NCI-H1694 treated with DMSO at 0.1 percent for 48 hours (cell line): Measurements from ENCODE around the gene TRPV3.
"Not testable (repeated sequence)": the region's sequence is repeated elsewhere in the genome, so short reads cannot be mapped to it uniquely, and the experiment has no call there.

ENCODE experiments used
- DNase-seq: peaks from one replicate; lab custom pipeline; 2025; lab: John Stamatoyannopoulos, UW

TRPV3 gene

DNA sequence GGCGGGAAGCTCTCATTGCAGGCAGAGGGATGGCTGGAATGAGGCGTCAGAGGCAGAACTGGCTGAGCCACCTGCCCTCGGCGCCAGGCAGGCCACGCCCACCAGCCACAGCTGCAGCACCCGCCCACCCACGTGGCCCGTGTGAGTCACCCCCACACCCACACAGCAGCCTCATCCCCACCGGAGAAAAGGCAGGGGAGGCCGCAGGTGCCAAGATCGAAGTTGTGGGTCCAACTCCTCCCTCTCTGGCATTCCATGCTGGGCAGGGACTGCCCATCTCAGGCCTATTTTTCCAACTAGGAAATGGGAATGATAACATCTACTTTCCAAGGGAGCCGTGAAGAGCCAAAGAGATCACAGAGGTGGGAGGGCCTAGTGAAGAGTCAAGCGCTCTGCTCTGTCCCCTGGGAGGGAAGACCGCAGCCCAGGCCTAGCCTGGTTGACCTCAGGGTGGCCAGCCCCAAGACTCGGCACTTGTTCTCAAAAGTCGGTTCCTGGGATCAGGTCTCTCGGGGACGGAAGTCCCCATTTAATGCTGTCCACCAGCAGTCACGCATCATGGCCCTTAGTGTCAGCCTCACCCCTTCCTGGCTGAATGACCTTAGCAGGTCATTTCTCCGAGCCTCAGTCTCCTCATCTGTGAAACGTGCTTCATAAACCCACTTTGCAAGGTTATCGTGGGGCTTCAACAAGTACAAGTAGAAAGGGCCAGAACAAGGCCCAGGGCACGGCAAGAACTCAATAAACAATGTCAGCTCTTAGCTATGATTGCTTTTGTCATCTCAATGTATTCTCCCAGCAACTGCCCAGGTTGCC lies at the start of gene TRPV3:
TSS of gene TRPV3 (minus strand) at position 45 of the 816 bp plus-strand sequence. CDS start 2,962 bp downstream, outside the sequence.
- no peak for DNase-seq

DNA sequence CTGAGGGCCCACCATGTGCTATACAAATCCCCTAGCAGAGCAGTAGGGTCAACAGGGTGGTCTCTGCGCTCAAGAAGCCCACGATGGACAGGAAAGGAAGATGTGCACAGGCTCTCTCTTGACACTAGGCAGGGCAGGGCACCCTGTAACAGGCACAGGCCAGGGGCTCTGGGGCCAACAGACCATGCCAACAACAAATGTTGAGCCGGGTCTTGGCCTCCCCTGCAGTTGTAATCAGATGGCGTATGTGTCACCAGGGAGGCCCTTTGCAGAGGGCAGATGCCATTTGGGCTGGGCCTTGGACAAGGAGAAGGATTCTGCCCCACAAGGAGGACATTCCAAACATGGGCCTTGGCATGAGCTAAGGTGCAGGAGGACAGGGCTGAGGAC lies 46.3 kb upstream of the TRPV3 start:
- no peak for DNase-seq

DNA sequence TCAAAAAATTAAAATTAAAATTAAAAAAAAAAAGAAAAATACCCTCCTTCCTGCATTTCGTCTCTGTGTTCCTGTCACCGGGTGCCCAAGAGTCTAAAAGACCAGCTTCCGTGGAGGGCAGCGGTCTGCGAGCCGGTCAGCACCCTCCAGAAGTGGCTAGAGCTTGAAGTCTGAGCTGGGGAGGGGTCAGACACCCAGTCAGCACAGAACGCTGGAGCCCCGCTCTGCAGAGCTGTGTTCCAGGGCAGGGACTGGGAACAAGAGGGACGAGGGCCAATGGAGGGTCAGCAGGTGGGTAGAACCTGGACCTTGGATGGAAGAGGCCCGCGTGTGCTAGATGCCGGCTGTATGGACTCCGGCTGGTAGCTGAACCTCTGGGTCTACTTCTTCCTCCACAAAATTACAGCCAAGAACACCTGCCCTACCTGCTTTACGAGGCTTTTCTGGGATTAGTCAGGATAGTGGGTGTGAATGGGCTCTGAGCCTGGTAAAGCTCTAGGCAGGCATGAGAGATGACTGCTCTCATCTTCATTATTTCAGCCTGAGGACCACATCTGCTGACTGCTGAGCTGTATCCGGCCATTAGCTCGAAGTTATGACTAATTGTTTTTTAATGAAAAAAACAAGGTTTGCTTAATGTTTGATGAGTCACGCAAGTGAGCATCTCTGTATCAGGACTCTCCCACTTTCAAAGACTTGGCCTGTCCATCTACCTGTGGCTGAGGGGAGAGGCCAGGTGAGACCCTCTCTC lies 45.7 kb upstream of the TRPV3 start:
- DNase-seq = no peak

DNA sequence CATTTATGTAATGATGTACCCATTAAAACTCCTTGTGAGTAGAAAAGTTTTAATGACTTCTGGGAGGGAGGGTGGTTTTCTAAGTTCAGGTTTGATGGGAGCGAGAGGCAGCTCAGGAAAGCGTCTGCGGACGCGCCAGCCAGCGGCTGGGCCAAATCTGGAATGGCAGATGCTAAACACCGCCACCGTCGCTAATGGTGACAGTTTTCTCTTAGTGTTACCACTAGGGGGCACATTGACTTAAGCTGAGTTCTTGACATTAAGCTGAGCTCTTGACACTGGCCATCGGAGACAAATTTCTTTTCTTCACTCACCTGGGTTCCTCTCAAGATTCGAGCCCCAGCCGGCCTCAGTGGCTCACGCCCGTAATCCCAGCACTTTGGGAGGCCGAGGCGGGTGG lies 44.9 kb upstream of the TRPV3 start:
- DNase-seq = no peak

DNA sequence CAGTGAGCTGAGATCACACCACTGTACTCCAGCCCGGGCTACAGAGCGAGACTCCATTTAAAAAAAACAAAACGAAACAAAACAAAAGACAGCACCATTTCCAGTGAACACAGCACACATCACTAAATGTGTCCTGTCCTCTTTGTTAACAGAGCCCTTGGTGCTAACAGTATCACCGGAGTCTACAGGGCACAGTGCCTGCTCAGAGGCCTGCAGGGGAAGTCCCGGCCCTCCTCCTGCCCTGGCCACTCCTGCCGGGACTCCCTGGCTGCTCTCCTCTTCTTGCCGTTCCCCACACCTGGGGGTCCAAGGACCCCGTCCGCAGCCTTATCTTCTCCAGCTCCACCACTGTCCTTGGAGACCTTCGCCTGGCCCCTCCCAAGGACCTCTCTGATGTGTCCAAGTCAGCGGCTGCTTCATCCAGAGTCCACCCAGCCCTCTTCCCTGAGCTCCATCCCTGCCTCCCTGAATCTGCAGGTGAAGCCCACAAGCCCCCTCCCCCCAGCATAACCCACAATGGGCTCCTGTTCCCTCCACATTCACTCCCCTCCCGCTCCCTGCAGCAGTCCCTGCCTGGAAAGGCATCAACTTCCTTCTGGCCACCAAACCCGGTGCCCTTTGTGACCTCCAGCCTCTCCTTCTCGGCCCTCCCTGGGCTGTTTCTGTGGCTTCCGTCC lies 43.1 kb upstream of the TRPV3 start:
- DNase-seq = no peak

DNA sequence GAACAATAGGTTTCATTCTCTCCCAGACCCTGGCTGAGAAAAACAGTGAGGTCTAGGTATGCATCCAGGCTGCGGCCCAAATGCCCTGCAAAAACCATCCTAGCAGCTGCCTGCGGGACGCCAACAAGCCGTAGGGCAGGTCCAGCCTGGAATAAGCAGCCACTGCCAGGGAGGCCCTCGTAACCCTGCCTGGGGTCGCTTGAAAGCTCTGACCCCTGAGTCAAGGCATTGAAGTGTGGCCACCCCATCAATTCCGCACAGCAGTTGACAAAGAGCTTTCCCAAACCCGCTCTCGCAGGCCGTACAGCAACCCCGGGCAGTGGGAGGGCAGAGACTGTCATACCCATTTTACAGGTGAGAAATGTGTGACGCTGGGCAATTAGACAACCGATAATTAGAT lies 40.5 kb upstream of the TRPV3 start:
- DNase-seq = no peak

DNA sequence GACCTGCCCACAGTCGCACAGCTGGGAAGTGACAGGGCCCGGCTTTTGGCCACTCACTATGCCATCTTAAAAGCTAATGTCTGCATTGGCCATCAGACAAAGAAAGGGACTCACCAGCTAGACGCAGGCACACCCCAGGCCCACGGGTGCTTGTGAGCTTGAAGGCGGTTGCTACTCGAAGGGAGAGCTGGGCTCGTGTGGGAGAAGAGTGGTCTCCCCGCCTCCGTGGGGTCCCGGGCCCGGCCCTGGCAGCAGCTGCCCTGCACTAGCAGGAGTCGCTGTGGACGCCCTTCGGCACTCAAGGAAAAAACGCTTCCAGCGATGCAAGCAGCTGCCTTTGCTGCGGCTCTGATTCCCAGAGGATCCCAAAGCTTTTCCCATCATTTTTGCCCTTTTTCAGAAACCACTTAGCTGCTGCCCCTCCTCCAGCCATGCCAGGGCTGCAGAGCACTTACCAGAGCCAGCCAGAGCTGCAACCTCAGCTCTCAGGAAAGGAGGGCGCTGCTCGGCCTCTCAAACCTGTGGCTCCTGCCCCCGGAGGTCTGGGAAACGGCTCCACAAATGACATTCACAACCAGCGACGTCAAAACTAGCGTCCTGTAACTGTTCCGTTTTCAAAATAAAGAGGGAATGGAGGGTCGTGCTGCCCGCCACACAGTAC lies 39.3 kb upstream of the TRPV3 start:
- DNase-seq = no peak

DNA sequence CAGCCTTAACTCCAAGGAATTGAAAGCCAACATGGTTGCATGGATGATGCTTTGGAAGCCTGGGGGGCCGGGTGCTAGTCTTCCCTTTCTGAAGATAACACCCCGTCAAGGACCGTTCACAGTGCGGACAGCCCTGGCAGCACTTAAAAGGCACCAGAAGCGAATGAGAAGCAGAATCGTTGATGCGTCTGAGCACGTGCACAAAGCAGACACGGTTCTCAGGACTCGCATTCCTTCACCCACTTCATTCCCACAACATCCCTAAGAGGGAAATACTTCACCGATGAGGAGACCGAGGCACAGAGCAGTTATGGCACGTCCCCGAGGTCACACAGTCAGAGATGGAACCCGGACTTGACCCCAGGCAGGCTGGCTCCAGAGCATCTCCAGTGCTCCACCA lies 37.4 kb upstream of the TRPV3 start:
- DNase-seq = no peak

DNA sequence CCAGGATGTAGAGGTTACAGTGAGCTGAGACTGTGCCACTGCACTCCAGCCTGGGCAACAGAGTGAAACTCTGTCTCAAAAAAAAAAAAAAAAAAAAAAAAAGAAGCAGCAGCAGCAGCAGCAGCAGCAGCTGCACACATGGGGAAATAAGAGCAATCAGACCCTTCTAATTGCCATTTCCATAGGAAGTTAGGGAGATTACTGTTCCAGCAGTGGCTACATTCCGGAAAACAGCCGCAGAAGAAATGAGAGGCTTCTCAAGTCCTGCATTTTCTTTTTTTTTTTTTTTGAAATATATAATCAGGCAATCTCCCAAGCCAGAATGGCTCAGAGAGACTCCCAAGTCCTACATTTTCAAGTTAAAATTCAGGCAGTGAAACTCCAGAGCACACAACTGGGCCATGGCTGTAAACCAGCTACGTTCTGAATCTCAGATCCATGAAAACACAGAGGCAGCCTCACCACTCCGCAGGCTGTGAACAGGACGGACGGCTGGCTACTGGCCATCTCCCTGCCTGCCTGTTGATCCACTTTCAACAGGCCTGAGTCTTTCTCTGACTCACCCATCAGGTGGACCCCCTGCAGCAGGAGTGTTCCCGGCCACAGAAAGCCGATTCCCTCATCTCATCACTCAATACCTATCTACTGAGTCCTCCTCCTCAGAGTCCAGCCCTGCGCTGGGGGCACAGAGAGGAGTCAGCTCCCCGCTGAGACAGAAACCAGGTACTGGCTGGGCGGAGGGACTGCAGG lies 36.6 kb upstream of the TRPV3 start:
- DNase-seq = no peak

DNA sequence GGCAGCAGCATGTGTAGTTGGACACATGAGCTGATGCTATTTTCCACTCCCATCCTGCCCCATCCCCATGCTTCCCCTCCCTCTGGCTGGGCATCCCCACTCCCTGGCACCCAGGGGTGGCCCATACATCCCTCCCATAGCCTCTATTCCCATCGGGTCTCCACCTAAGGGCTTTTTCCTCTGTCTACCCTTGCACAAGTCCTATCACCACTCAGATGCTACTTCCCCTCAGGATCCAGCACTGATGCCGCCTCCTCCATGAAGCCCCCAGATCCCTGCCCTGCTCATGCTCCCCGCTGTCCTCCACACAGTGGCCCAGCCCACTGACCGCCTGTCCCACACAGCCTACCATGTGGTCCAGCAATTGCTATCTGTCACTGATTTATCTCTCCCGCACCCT lies 35.8 kb upstream of the TRPV3 start:
- no peak for DNase-seq

DNA sequence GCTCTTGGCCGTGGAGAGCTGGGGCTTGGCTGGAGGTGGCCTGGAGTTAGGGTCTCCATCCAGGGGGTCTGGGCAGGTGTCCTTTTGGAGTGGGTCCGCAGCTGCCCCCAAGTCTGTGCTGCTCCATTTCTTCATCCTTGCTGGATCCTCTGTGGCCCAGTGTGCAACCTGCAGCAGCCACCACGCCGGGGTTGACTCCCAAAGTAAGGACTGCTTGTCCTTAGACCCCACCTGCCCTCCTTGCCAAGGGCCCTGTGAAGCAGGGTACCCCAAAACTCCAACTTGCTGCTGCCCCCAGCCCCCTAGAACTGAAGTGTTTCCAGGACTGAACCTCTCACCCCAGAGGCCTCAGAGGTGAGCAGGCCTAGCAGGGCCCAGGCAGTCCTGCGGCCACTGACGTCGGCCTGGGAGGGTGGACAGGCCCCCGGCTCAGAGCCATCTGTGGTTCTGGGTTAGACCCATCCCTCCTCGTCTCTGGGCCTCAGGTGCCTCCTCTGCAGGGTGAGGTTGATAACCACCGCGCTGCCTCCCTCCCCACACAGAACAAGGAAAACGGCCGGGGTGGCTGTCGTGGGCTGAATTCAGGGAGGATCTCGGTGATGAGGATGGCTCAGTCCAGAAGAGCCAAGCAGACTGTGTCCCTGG lies 34.7 kb upstream of the TRPV3 start:
- no peak for DNase-seq

DNA sequence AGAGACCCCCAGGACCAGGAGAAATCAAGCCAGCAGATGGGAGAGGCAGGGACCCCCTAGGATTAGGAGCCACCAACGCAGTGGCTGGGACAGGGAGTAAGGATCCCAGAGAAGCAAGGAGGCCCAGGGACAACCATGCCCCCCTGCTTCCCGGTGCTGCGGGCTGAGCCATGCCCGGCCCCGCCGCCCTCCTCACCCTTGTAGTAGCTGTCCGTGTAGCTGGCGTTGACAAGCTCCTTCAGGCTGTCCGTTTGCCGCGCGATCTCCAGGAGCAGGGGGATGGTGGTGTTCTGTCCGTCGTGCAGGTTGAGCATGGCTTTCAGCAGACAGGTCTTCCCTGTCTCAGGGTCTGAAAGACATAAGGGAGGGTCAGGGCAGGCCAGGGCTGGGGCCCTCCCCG lies 33.2 kb upstream of the TRPV3 start:
- no peak for DNase-seq

DNA sequence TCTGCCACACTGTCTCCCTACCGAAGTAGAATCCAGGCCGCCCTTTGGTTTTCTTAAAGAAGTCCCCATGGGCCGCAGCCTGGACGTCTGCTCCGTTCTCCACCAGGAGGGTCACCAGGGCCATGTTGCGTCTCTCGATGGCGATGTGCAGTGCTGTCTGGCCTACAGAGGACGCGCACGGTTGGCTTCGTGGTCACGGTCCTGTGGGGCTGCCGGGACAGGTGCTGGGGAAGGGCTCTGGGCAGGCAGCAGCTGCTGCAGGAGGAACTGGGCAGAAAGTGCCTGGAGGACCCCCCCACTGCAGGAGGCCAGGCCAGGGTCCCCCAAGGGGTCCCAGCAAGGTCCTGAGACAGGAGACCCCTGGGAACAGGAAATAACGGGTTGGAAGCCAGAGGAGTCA lies 32.6 kb upstream of the TRPV3 start:
- DNase-seq = no peak

DNA sequence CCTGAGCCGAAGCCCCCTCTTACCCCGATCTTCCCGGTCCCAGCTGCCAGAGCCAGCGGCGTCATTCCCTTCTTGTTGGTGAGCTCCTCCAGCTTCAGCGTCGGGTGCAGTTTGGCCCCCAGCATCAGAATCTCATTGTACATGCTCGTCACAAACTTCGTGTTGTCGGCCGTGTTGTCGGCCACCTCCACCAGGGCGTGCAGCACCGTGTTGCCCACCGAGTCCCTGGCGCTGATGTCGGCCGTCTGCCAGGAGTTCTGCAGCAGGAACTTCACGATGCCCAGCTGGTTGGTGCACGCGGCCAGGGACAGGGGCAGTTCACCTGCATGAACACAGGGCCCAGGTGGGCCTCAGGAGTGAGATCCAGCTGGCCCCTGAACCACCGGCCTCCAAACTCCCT lies 32.2 kb upstream of the TRPV3 start:
- no peak for DNase-seq

DNA sequence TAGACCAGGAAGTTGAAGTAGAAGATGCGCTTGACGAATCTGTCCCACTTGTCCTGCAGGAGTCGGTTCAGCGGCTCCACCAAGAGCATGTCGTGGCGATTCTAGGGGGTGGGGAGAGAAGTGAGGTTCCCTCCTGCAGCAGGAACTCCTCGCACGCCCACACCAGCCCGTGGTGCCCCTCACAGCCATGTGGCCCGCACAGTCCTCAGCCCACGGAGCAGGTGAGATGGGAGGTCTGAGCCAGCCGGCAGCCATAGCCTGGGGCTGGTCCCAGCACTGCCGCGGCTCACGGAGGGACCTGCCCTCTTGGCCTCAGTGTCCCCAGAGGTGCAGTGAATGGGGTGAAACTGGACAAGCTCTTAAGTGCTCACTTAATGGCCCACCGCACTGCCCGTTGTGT lies 28.2 kb upstream of the TRPV3 start:
- DNase-seq = no peak

DNA sequence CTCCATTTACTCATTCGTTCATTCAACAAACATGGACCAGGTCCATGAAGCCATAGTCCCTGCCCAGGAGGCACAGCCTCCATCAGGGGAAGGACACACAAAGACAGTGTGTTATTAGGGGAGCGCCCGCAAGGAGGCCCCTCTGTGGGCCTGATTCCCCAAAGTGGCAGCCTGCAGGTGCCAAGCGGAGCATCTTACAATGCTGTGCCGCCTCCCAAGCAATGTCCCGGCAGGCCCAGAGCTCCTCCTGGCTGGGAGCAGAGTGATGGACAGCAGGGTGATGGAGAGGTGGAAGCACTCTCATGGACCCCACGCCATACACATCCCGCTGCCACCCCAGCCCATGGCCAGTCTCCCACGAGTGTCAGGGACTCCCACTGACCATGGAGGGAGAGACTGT lies 25.8 kb upstream of the TRPV3 start:
- no peak for DNase-seq

DNA sequence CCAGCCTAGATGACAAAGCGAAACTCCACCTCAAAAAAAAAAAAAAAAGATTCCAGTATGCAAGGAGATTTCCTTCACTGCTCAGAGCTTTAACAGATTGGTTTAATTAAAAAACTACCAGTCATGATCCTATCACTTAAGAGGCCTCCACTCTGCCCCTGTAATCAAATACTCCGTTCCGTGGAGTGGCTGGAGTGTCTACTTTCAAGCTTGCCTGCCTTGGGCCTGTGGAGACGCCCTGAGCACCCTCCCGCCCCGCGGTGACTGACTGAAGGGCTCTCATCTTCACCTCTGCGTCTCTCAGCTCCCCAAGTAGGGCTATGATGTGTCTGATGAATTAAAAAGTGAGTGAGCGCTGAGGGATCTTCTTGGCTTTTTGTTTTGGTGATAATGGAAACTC lies 25.3 kb upstream of the TRPV3 start:
- DNase-seq = no peak

DNA sequence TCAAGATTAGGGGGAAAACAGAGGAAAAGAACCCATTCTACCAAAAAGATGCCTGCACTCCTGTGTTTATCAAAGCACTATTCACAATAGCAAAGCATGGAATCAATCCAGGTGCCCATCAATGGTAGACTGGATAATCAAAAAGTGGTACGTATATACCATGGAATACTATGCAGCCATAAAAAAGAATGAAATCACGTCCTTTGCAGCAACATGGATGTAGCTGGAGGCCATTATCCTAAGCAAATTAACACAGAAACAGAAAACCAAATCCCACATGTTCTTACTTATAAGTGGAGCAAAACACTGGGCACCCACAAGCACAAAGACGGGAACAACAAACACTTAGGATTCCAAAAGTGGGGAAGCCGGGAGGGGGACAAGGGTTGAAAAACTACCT lies 21.1 kb upstream of the TRPV3 start:
- not testable (repeated sequence) for DNase-seq

DNA sequence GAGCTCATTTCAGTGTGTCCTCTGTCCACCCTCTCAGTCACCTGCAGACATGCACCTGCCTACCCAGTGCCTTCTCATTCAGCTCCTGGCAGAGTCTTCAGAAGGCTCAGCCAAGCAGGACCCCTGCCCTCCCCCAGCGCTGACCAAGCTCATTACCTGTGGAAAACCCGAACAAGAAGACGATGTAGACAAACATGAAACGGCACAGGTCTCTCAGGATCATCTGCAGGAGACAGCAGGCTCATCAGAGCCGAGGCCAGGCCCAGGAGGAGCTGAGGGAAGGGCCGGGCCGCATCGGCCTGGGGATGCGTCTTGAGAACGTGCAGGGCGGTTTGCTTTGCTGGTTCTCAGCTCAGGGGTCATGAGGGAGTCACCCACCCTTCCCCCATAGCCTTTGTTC lies 19.4 kb upstream of the TRPV3 start:
- no peak for DNase-seq

DNA sequence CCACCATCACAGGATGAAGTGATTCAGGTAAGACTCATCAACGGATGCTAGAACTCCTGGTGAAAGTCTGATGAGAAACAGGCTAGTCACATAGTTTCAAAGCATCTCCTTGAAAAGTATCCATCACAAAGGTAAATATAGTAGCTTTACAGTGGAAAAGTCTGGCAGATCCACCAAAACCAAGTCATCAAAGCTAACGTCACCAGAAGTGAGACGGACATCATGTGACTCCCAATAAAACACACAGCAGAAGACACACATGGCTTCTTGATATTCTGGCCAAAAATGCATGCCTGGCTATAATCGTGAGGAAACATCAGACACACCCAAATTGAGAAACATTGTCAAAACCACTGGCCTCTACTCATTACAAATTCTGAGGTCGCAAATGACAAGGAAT lies 17.9 kb upstream of the TRPV3 start:
- no peak for DNase-seq

DNA sequence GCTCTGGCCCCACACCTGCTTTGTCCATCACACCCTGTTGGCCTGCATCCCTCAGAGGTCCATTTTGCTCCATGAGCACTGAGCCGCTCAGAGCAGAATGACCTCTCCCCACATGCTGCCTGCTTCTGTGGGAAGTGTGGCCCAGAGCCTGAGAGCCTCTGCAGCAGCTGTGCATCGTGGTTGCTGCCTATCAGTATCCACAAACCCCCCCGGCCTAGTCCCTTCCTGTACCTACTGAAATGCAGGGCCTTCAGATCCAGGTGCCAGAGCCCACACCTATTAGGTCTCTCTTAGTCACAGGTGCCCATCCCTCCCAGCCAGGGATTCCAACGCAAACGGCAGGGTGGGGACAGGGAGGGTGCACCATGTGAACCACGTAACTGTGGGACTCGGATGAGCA lies 16.6 kb upstream of the TRPV3 start:
- no peak for DNase-seq
